NT2/D1 (cell line): Measurements from ENCODE around the gene NOTCH1.

Experiments
- SUZ12 ChIP-seq: IDR thresholded peaks from 2 replicates; pipeline ENCODE4 v1.6.1; 2011; ENCODE audit not compliant: insufficient read length, insufficient read depth; ENCODE audit errors: extremely low read depth
- ZNF274 ChIP-seq: IDR thresholded peaks from 2 replicates; pipeline ENCODE4 v1.6.1; 2011; ENCODE audit warnings: mild to moderate bottlenecking, low read depth, low read length

DNA sequence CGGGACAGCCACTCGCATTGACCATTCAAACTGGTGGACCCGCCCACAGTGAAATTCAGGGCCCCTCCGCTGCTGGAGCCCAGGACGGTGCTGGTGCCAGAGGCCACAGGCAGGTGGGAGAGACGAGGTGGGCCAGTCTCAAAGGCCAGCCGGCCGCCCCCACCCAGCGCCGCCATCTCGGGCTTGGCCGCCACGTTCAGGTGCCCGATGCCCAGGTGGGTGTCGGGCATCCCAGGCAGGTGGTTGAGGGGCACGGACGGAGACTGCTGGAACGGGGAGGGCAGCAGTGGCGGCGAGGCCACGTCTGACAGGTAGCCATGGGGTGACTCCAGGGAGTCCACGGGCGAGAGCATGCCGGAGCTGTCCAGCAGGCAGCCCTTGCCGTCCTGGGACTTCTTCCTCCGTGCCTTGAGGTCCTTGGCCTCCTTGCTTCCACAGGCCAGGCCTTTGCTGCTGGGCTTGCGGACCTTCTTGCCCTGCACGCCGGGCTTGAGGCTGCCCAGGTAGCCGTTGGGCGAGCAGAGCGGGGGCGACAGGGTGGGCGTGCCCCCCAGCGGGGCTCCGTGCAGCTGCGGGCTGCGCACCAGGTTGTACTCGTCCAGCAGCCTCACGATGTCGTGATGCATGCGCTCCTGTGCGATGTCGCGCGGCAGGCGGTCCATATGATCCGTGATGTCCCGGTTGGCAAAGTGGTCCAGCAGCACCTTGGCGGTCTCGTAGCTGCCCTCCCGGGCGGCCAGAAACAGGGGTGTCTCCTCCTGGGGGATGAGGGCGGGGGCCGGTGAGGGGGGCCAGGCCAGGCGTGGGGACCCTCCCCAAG is 48.8 kb downstream of the NOTCH1 start:
- TF ChIP-seq SUZ12, result no peak
- no peak for TF ChIP-seq ZNF274
